Bone marrow (tissue), 2 donors: Measurements from ENCODE around the gene PRR5L.
"Not testable (repeated sequence)": the region's sequence is repeated elsewhere in the genome, so short reads cannot be mapped to it uniquely, and the experiment has no call there.

Experiments
- DNase-seq, 2 donors: peaks; one replicate each; lab custom pipeline; 2025; lab: John Stamatoyannopoulos, UW

The PRR5L gene

GRCh38 chr11:36462321-36462720, 166.2 kb downstream of the PRR5L start:
- DNase-seq: no peak

GRCh38 chr11:36463781-36464180, 167.7 kb downstream of the PRR5L start:
- no peak for DNase-seq

- DNase-seq: no peak
Observed at GRCh38 chr11:36464720-36465119, 168.6 kb downstream of the PRR5L start.

- DNase-seq: no peak
Observed at GRCh38 chr11:36465449-36466163, 169.5 kb downstream of the PRR5L start.

GRCh38 chr11:36467012-36467411, 170.9 kb downstream of the PRR5L start:
- no peak for DNase-seq

GRCh38 chr11:36467916-36468315, 171.8 kb downstream of the PRR5L start:
- no peak for DNase-seq

- no peak for DNase-seq
Observed at GRCh38 chr11:36469063-36469462, 173.0 kb downstream of the PRR5L start.

GRCh38 chr11:36469881-36470802, 174.1 kb downstream of the PRR5L start:
- no peak for DNase-seq

GRCh38 chr11:36471577-36471976, 175.5 kb downstream of the PRR5L start:
- no peak for DNase-seq

- DNase-seq: no peak
Observed at GRCh38 chr11:36475192-36475591, 179.1 kb downstream of the PRR5L start.

GRCh38 chr11:36478700-36479329, 182.7 kb downstream of the PRR5L start:
- peak in 1 of 2 donors; percentile 43 for DNase-seq

GRCh38 chr11:36480833-36481232, 184.7 kb downstream of the PRR5L start:
- no peak for DNase-seq

- DNase-seq: not testable (repeated sequence)
Observed at GRCh38 chr11:36483042-36483441, 187.0 kb downstream of the PRR5L start.

GRCh38 chr11:36485298-36486002, 189.4 kb downstream of the PRR5L start:
- DNase-seq: no peak

- DNase-seq: no peak
Observed at GRCh38 chr11:36487619-36488018, 191.5 kb downstream of the PRR5L start.

GRCh38 chr11:36488096-36488495, 192.0 kb downstream of the PRR5L start:
- DNase-seq: peak in 1 of 2 donors; percentile 26

GRCh38 chr11:36490026-36490806, 194.1 kb downstream of the PRR5L start:
- no peak for DNase-seq

- peak in 1 of 2 donors; percentile 42 for DNase-seq
Observed at GRCh38 chr11:36492724-36493304, 196.7 kb downstream of the PRR5L start.

- no peak for DNase-seq
Observed at GRCh38 chr11:36493332-36493731, 197.2 kb downstream of the PRR5L start.

GRCh38 chr11:36498721-36499120, 202.6 kb downstream of the PRR5L start:
- DNase-seq: no peak

GRCh38 chr11:36499315-36499714, 203.2 kb downstream of the PRR5L start:
- DNase-seq: no peak
